ENCODE measurements around the gene AKAP7.

Gene AKAP7

DNA sequence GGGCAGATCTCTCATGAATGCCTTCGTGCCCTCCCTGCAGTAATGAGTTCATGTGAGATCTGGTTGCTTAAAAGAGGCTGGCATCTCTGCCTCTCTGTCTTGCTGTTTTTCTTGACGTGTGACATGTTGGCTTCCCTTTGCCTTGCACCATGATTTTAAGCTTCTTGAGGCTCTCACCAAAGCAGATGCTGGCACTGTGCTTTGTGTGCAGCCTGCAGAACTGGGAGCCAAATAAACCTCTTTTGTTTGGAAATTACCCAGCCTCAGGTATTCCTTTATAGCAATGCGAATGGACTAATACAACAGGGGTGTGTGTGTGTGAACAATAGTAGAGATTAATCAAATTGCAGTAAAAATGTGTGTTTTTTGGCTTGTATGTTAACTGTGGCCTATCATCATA is 8.1 kb downstream of the AKAP7 start:
- no peak for DNase-seq (ENCODE audit: low read depth, low spot score)
- TF ChIP-seq, protein P1, sequence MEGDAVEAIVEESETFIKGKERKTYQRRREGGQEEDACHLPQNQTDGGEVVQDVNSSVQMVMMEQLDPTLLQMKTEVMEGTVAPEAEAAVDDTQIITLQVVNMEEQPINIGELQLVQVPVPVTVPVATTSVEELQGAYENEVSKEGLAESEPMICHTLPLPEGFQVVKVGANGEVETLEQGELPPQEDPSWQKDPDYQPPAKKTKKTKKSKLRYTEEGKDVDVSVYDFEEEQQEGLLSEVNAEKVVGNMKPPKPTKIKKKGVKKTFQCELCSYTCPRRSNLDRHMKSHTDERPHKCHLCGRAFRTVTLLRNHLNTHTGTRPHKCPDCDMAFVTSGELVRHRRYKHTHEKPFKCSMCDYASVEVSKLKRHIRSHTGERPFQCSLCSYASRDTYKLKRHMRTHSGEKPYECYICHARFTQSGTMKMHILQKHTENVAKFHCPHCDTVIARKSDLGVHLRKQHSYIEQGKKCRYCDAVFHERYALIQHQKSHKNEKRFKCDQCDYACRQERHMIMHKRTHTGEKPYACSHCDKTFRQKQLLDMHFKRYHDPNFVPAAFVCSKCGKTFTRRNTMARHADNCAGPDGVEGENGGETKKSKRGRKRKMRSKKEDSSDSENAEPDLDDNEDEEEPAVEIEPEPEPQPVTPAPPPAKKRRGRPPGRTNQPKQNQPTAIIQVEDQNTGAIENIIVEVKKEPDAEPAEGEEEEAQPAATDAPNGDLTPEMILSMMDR (IDR thresholded peaks at IDR 0.05; ENCODE audit: low read depth, low read length) = no peak
- in situ Hi-C loops (cut with HindIII; ENCODE audit: low sequenced_read_pairs) = no loop called here
- no peak overlapping the region for H3K4me3 ChIP-seq (ENCODE audit: low read depth, low read length)

- TF ChIP-seq, protein P1 (IDR thresholded peaks at IDR 0.05; ENCODE audit: low read depth, low read length) = no peak
- in situ Hi-C loops (cut with HindIII; ENCODE audit: low sequenced_read_pairs) = no loop called here
- DNase-seq (ENCODE audit: low read depth, low spot score) = no peak
- H3K4me3 ChIP-seq (ENCODE audit: low read depth, low read length) = no peak overlapping the region
Observed at GRCh38 chr6:131146865-131147264, 11.6 kb downstream of the AKAP7 start.

DNA sequence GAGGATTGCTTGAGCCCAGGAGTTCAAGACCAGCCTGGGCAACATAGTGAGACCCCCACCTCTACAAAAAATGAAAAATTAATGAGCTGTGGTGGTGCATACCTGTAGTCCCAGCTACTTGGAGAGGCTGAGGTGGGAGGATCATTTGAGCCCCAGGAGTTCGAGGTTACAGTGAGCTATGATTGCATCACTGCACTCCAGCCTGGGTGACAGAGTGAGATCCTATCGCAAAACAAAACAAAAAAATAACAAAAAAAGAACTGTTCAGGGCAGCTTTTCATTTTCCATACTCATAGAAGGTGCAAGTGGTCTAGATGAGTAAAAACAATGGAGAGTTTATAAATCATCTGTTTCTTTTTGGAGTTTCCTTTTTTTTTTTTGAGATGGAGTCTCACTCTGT is 21.1 kb downstream of the AKAP7 start:
- TF ChIP-seq, protein P1 (IDR thresholded peaks at IDR 0.05; ENCODE audit: low read depth, low read length) = no peak
- in situ Hi-C loops (cut with HindIII; ENCODE audit: low sequenced_read_pairs) = no loop called here
- no peak for DNase-seq (ENCODE audit: low read depth, low spot score)
- no peak overlapping the region for H3K4me3 ChIP-seq (ENCODE audit: low read depth, low read length)

GRCh38 chr6:131159578-131159977 is 24.3 kb downstream of the AKAP7 start:
- TF ChIP-seq, protein P1 (IDR thresholded peaks at IDR 0.05; ENCODE audit: low read depth, low read length) = no peak
- H3K4me3 ChIP-seq (ENCODE audit: low read depth, low read length) = no peak overlapping the region
- in situ Hi-C loops (cut with HindIII; ENCODE audit: low sequenced_read_pairs) = no loop called here
- DNase-seq (ENCODE audit: low read depth, low spot score) = peak; percentile 82

DNA sequence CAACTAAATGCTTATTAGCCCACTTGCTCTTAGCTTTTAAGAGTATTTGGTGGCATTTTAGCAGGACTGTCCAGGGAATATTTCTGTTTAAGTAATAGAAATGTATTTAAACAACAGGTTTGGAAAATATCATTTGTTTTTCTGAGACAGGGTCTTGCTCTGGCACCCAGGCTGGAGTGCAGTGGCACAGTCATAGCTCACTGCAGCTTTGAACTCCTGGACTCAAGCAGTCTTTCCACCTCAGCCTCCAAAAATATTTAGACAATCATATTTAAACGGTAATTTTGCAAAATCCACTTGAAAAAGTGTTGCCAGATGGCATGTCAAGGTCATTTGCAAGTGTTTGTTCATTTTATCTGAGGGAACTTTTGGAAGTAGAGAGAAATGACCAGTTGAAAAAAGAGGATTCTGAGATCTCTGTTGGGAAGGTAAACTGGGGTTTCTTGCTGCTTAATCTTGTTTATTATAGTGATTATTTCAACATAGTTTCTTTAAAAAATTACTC is 25.0 kb downstream of the AKAP7 start:
- in situ Hi-C loops (cut with HindIII; ENCODE audit: low sequenced_read_pairs) = no loop called here
- DNase-seq (ENCODE audit: low read depth, low spot score) = no peak
- H3K4me3 ChIP-seq (ENCODE audit: low read depth, low read length) = no peak overlapping the region
- TF ChIP-seq, protein P1 (IDR thresholded peaks at IDR 0.05; ENCODE audit: low read depth, low read length) = no peak

DNA sequence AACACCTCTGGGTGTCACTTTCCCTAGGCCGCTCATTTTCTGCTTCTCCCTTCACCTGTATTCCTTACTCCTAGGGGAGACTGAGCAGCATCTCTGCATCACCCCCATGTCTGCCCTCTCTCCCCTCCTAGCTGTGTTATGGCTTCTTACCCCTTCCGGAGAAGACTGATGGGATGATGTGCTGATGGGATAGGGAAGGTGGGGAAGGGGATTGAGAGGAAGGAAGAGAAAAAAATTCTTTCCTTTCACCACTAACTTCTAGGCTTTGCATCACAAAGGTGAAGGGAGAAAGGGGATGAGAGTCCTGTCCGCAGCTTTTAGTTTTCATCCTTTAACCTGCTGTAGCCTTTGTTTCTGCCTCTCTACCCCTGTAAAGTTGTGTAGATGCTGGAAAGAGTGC is 26.7 kb downstream of the AKAP7 start:
- TF ChIP-seq, protein P1 (IDR thresholded peaks at IDR 0.05; ENCODE audit: low read depth, low read length) = no peak
- in situ Hi-C loops (cut with HindIII; ENCODE audit: low sequenced_read_pairs) = no loop called here
- no peak for DNase-seq (ENCODE audit: low read depth, low spot score)
- H3K4me3 ChIP-seq (ENCODE audit: low read depth, low read length) = no peak overlapping the region

DNA sequence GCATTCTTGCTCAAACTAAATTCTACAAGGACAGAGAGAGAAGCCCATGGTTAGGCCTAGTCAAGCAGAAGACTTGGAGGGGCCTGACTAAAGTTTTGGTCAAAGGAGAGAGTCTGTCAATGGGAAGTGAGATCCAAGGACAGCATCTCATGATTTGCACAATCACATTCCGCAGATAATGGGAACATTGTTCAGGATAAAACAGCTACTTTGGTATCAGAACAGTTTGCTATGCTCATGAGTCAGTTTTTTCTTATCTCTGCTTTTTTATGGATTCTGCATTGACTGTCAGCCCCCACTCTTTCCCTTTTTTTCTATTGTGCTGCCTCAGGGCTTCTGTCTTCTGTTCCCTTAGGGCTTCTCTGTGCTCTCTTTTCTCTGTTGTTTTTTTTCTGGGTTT is 28.6 kb downstream of the AKAP7 start:
- in situ Hi-C loops (cut with HindIII; ENCODE audit: low sequenced_read_pairs) = no loop called here

More for the DNA sequence above, 28.6 kb downstream of the AKAP7 start:
- no peak overlapping the region for H3K4me3 ChIP-seq (ENCODE audit: low read depth, low read length)
- TF ChIP-seq, protein P1 (IDR thresholded peaks at IDR 0.05; ENCODE audit: low read depth, low read length) = no peak
- no peak for DNase-seq (ENCODE audit: low read depth, low spot score)
